H9 (cell line): Measurements from ENCODE around the gene GLT8D1. TPM values are rescaled to one million over a fixed set of nuclear protein-coding genes. Genes with fewer than 3 reads are reported as not detected.

Experiments
- DNase-seq: peaks from one replicate; pipeline ENCODE4 v3.0.0-alpha.2; 2017
- H2AFZ ChIP-seq: one replicate; pipeline ENCODE4 v1.6.1; 2013; ENCODE audit warnings: mild to moderate bottlenecking, low read length, control low read depth, moderate library complexity
- H2AK5ac ChIP-seq: 2 replicates; pipeline ENCODE4 v1.6.1; 2013; ENCODE audit warnings: low read length, control low read depth, mixed read lengths; ENCODE audit not compliant: insufficient read length
- H2BK120ac ChIP-seq: one replicate; pipeline ENCODE4 v1.6.1; 2013; ENCODE audit warnings: low read depth, mild to moderate bottlenecking, low read length, control low read depth, inconsistent platforms; ENCODE audit not compliant: poor library complexity, severe bottlenecking
- H2BK12ac ChIP-seq: 2 replicates; pipeline ENCODE4 v1.6.1; 2013; ENCODE audit warnings: low read length, control low read depth, mixed read lengths, low read depth; ENCODE audit not compliant: insufficient read length
- H2BK15ac ChIP-seq: 2 replicates; pipeline ENCODE4 v1.6.1; 2013; ENCODE audit warnings: low read depth, low read length, control low read depth
- H2BK20ac ChIP-seq: one replicate; pipeline ENCODE4 v1.6.1; 2013; ENCODE audit warnings: low read depth, mild to moderate bottlenecking, low read length, control low read depth, inconsistent platforms; ENCODE audit not compliant: poor library complexity, severe bottlenecking
- H2BK5ac ChIP-seq: 2 replicates; pipeline ENCODE4 v1.6.1; 2013; ENCODE audit warnings: low read length, control low read depth, mixed read lengths; ENCODE audit not compliant: insufficient read length
- H3K14ac ChIP-seq: 2 replicates; pipeline ENCODE4 v1.6.1; 2013; ENCODE audit warnings: low read length, control low read depth; ENCODE audit not compliant: insufficient read depth
- H3K18ac ChIP-seq: 2 replicates; pipeline ENCODE4 v1.6.1; 2013; ENCODE audit warnings: low read depth, mild to moderate bottlenecking, mixed read lengths, low read length, control low read depth; ENCODE audit not compliant: insufficient read length
- H3K23ac ChIP-seq: 2 replicates; pipeline ENCODE4 v1.6.1; 2013; ENCODE audit warnings: low read length, control low read depth, mixed read lengths, low read depth; ENCODE audit not compliant: insufficient read length
- H3K23me2 ChIP-seq: 2 replicates; pipeline ENCODE4 v1.6.1; 2013; ENCODE audit warnings: low read depth, mild to moderate bottlenecking, mixed read lengths, low read length, control low read depth; ENCODE audit not compliant: insufficient read length, poor library complexity, severe bottlenecking
- H3K27ac ChIP-seq: 2 replicates; pipeline ENCODE4 v1.5.1; 2013; ENCODE audit warnings: low read length, control low read depth, mixed read lengths, low read depth; ENCODE audit not compliant: insufficient read length
- H3K27me3 ChIP-seq: 2 replicates; pipeline ENCODE4 v1.6.1; 2013; ENCODE audit warnings: low read length, control low read depth, inconsistent platforms; ENCODE audit not compliant: insufficient read depth
- H3K4ac ChIP-seq: 2 replicates; pipeline ENCODE4 v1.6.1; 2013; ENCODE audit warnings: low read depth, mild to moderate bottlenecking, control low read depth, inconsistent platforms, low read length, moderate library complexity
- H3K4me1 ChIP-seq: 2 replicates; pipeline ENCODE4 v1.6.1; 2013; ENCODE audit warnings: low read length, control low read depth, inconsistent platforms; ENCODE audit not compliant: insufficient read depth
- H3K4me2 ChIP-seq: 2 replicates; pipeline ENCODE4 v1.6.1; 2013; ENCODE audit warnings: low read length, control low read depth, mixed read lengths; ENCODE audit not compliant: insufficient read length, insufficient read depth
- H3K56ac ChIP-seq: 2 replicates; pipeline ENCODE4 v1.6.1; 2013; ENCODE audit warnings: low read depth, mild to moderate bottlenecking, mixed read lengths, low read length, control low read depth; ENCODE audit not compliant: insufficient read length
- H3K79me1 ChIP-seq: 2 replicates; pipeline ENCODE4 v1.6.1; 2013; ENCODE audit warnings: low read depth, mild to moderate bottlenecking, moderate library complexity, low read length, control low read depth, inconsistent platforms; ENCODE audit not compliant: insufficient read depth, poor library complexity, severe bottlenecking
- H3K79me2 ChIP-seq: 2 replicates; pipeline ENCODE4 v1.6.1; 2013; ENCODE audit warnings: low read length, control low read depth, inconsistent platforms; ENCODE audit not compliant: insufficient read depth
- H3K9ac ChIP-seq: 2 replicates; pipeline ENCODE4 v1.6.1; 2013; ENCODE audit warnings: low read length, control low read depth, mixed read lengths; ENCODE audit not compliant: insufficient read length; ENCODE audit errors: extremely low read depth
- H3K9me3 ChIP-seq: one replicate; pipeline ENCODE4 v1.6.1; 2013; ENCODE audit warnings: low read depth, low read length, inconsistent platforms; ENCODE audit not compliant: control insufficient read depth
- H3T11ph ChIP-seq: one replicate; pipeline ENCODE4 v1.6.1; 2013; ENCODE audit warnings: mild to moderate bottlenecking, low read length, control low read depth, inconsistent platforms
- H4K20me1 ChIP-seq: one replicate; pipeline ENCODE4 v1.6.1; 2013; ENCODE audit not compliant: control insufficient read depth, insufficient read length, insufficient read depth
- H4K5ac ChIP-seq: 2 replicates; pipeline ENCODE4 v1.6.1; 2013; ENCODE audit warnings: low read depth, mild to moderate bottlenecking, mixed read lengths, low read length, control low read depth; ENCODE audit not compliant: insufficient read length
- H4K8ac ChIP-seq: replicated peaks from 2 replicates; pipeline ENCODE4 v1.6.1; 2013; ENCODE audit warnings: low read length, control low read depth, mixed read lengths, low read depth; ENCODE audit not compliant: insufficient read length
- H4K91ac ChIP-seq: 2 replicates; pipeline ENCODE4 v1.6.1; 2013; ENCODE audit warnings: low read depth, mild to moderate bottlenecking, moderate library complexity, mixed read lengths, low read length, control low read depth; ENCODE audit not compliant: insufficient read length
- H3K27ac Mint-ChIP-seq, 3 experiments: 2 replicates in 2 of 3; 3 replicates in 1 of 3; pipeline ENCODE4 v1.8.0; 2020 to 2021; ENCODE audit warnings: mixed read lengths in 3 of 3, mild to moderate bottlenecking in 1 of 3, moderate library complexity in 1 of 3
- H3K27me3 Mint-ChIP-seq: 2 replicates; pipeline ENCODE4 v1.8.0; 2021; ENCODE audit warnings: low read depth, mild to moderate bottlenecking, moderate library complexity, mixed read lengths
- H3K36me3 Mint-ChIP-seq, 3 experiments: 2 replicates in 2 of 3; 3 replicates in 1 of 3; pipeline ENCODE4 v1.8.0; 2020 to 2021; ENCODE audit warnings: low read depth in 3 of 3, mixed read lengths in 3 of 3; ENCODE audit not compliant: insufficient read depth in 1 of 3
- H3K4me1 Mint-ChIP-seq, 2 experiments: 2 replicates each; pipeline ENCODE4 v1.8.0; 2020; ENCODE audit warnings: mixed read lengths in 2 of 2
- H3K4me3 Mint-ChIP-seq, 2 experiments: 2 replicates in 1 of 2; 3 replicates in 1 of 2; pipeline ENCODE4 v1.8.0; 2020 to 2021; ENCODE audit warnings: mild to moderate bottlenecking in 2 of 2, mixed read lengths in 2 of 2, moderate library complexity in 1 of 2
- H3K9me3 Mint-ChIP-seq, 2 experiments: 2 replicates in 1 of 2; 3 replicates in 1 of 2; pipeline ENCODE4 v1.8.0; 2020; ENCODE audit warnings: mild to moderate bottlenecking in 2 of 2, mixed read lengths in 2 of 2, moderate library complexity in 1 of 2
- CTCF ChIP-seq: fragments of 200-600 bp; sonication (generic); conservative IDR thresholded peaks from 3 replicates; pipeline ENCODE4 v1.8.0; 2021; ENCODE audit warnings: antibody characterized with exemption, mild to moderate bottlenecking
- WGBS: extraction: QIAGEN DNeasy Blood & Tissue Kit; methylation state at CpG from one replicate; pipeline ENCODE4 v1.1.7; 2013; ENCODE audit warnings: missing lambda C conversion rate, low lambda C conversion rate, mixed read lengths; ENCODE audit not compliant: insufficient read length; ENCODE audit errors: extremely low coverage; 5-methylcytosine and 5-hydroxymethylcytosine counted together
- total RNA-seq: library from RNA; stranded (reverse); gene quantifications from 2 replicates; pipeline ENCODE4 v1.2.1, GENCODE V29; 2021

GLT8D1 gene
- total RNA-seq, 1 experiment from 2014 or later: 39.3 TPM

- Histone ChIP-seq H2AFZ (no peak overlapping the region), H2BK20ac (no peak overlapping the region), H3K23me2 (no peaks in the 10 kb centered on the region), H3K27me3 (no peaks in the 10 kb centered on the region), H4K5ac (no peak overlapping the region), H3K79me2 (no peaks in the 10 kb centered on the region), H2BK12ac (no peak overlapping the region), H3K9ac (no peak overlapping the region), H3K9me3 (no peaks in the 10 kb centered on the region), H3K4me1 (no peaks in the 10 kb centered on the region), H3K79me1 (no peaks in the 10 kb centered on the region), H3K18ac (no peak overlapping the region), H3K56ac (no peak overlapping the region), H2BK120ac (no peak overlapping the region), H4K8ac (no peak overlapping the region), H2AK5ac (no peak overlapping the region), H4K20me1 (no peaks in the 10 kb centered on the region), H3K14ac (no peak overlapping the region), H3K27ac (no peak overlapping the region), H2BK15ac (no peak overlapping the region), H2BK5ac (no peak overlapping the region), H3K4ac (no peak overlapping the region), H4K91ac (no peak overlapping the region), H3T11ph (no peak overlapping the region), H3K4me2 (no peak overlapping the region), H3K23ac (no peak overlapping the region)
- Mint-ChIP-seq H3K4me1 (no peaks in the 10 kb centered on the region), H3K9me3 (peaks cover 13 to 15% of the 10 kb centered on the region in 2 experiments), H3K27ac (no peak overlapping the region), H3K4me3 (no peak overlapping the region), H3K36me3 (peaks cover 56 to 87% (median 85%) of the 10 kb centered on the region in 3 experiments), H3K27me3 (no peaks in the 10 kb centered on the region)
- TF ChIP-seq CTCF: no peak
- WGBS: no CpG with 5 or more reads among the region's 10 CpGs
- DNase-seq: no peak
Observed at GRCh38 chr3:52733256-52733891, 27.8 kb upstream of the GLT8D1 start.
